GM12878 (cell line): ENCODE measurements around the gene SPTBN1. TPM values are rescaled to one million over a fixed set of nuclear protein-coding genes. Genes with fewer than 3 reads are reported as not detected.

ENCODE experiments used
- polyA plus RNA-seq, 11 experiments: library from polyadenylated mRNA; depleted of rRNA in 4 of 11; unstranded in 6 of 11; stranded (reverse) in 5 of 11; fragments of >200 nt; fragmentation: Nextera tagmentation in 4 of 11; fragmentation: Illumina TruSeq in 1 of 11; extraction: Ambion mirVana in 4 of 11; extraction: Trizol in 1 of 11; gene quantifications; 1 replicate in 1 of 11; 2 replicates in 10 of 11; pipeline versions ENCODE4 v1.2.1 to v1.2.3, GENCODE V29; 2011 to 2016; ENCODE audit warnings: inconsistent platforms in 2 of 11, missing spikeins in 2 of 11, low read depth in 1 of 11
- total RNA-seq, 4 experiments: library from RNA; depleted of rRNA in 3 of 4; stranded (reverse); fragments of >200 nt in 3 of 4; fragmentation: Illumina TruSeq in 1 of 4; extraction: Trizol in 1 of 4; gene quantifications; 2 replicates each; pipeline versions ENCODE4 v1.2.1 to v1.2.3, GENCODE V29; 2013 to 2021

The SPTBN1 gene
- total and polyA plus RNA-seq, 10 of the 15 experiments (the other 5 are each of a cell fraction or from before 2014, with no cell fraction given): 20.6 to 154 (median 76.7) TPM

Other genes starting within 250 kb of the SPTBN1 start
- not detected in 2 replicates for gene TSPYL6, start 200.1 kb upstream of the SPTBN1 start, total RNA-seq (2014; rRNA removed)
- not detected in 2 replicates for gene TSPYL6, start 200.1 kb upstream of the SPTBN1 start, total RNA-seq (2014; rRNA removed; fragmentation: Illumina TruSeq; extraction: Trizol)
- gene TSPYL6, start 200.1 kb upstream of the SPTBN1 start, total RNA-seq (2021): not detected in 2 replicates
- not detected in 2 replicates for gene TSPYL6, start 200.1 kb upstream of the SPTBN1 start, polyA plus RNA-seq (2011; rRNA removed)
- not detected in 2 replicates for gene TSPYL6, start 200.1 kb upstream of the SPTBN1 start, polyA plus RNA-seq (2014; fragmentation: Illumina TruSeq; extraction: Trizol)
- not detected for gene TSPYL6, start 200.1 kb upstream of the SPTBN1 start, polyA plus RNA-seq (2014; fragmentation: Nextera tagmentation; extraction: Ambion mirVana)
- gene TSPYL6, start 200.1 kb upstream of the SPTBN1 start, polyA plus RNA-seq (2014; rRNA removed): not detected in 2 replicates
- not detected for gene TSPYL6, start 200.1 kb upstream of the SPTBN1 start, polyA plus RNA-seq (2016; fragmentation: Nextera tagmentation; extraction: Ambion mirVana)